ENCODE data around the gene HOXA9. TPM values are rescaled to one million over a fixed set of nuclear protein-coding genes. Genes with fewer than 3 reads are reported as not detected.

Gene HOXA9
- total and polyA plus RNA-seq, 2 of the 4 experiments (the other 2 are of a cell fraction): 0.18 to 0.32 TPM

- intact Hi-C loops (cut with micrococcal nuclease): no loop called here
- Histone ChIP-seq H2AK9ac (replicated peaks; ENCODE audit: low read depth, low read length, poor library complexity) (no peak overlapping the region), H2BK5ac (ENCODE audit: low read depth, low read length, poor library complexity, severe bottlenecking) (no peak overlapping the region), H3K23ac (ENCODE audit: low read depth, low read length) (no peak overlapping the region), H3K9me3 (ENCODE audit: control insufficient read depth, insufficient read depth, low read length) (peaks cover 18% of the 10 kb centered on the region), H3K56ac (ENCODE audit: extremely low read depth, insufficient read depth, low read length) (no peak overlapping the region), H3K4me1 (ENCODE audit: control insufficient read depth, insufficient read depth, low read length) (no peaks in the 10 kb centered on the region), H3K36me3 (ENCODE audit: control insufficient read depth, insufficient read depth, low read length) (no peaks in the 10 kb centered on the region), H3K14ac (replicated peaks; ENCODE audit: low read depth, low read length) (no peak overlapping the region), H2BK20ac (ENCODE audit: low read depth, low read length) (no peak overlapping the region), H4K5ac (ENCODE audit: low read depth, low read length) (no peak overlapping the region), H4K8ac (ENCODE audit: low read depth in 2 of 2, low read length in 2 of 2) (no peak overlapping the region), H3K79me1 (ENCODE audit: low read depth in 1 of 2, low read length in 2 of 2) (no peaks in the 10 kb centered on the region), H3K4me3 (ENCODE audit: insufficient read depth, low read depth, low read length) (no peak overlapping the region), H3K4me2 (ENCODE audit: low read depth, low read length) (no peak overlapping the region), H3K4ac (ENCODE audit: low read depth, low read length) (no peak overlapping the region), H4K20me1 (ENCODE audit: insufficient read depth, low read length) (peaks cover 19% of the 10 kb centered on the region; the same call in 1 of the 2 replicates), H2AK5ac (ENCODE audit: low read depth, low read length) (no peak overlapping the region), H3K9me1 (ENCODE audit: insufficient read depth, low read length) (no peaks in the 10 kb centered on the region), H4K91ac (ENCODE audit: insufficient read depth, low read depth, low read length) (no peak overlapping the region), H3K9ac (ENCODE audit: low read depth, low read length) (no peak overlapping the region), H2BK120ac (ENCODE audit: low read depth, low read length) (no peak overlapping the region), H2BK15ac (ENCODE audit: low read depth, low read length) (no peak overlapping the region), H3K27me3 (ENCODE audit: control insufficient read depth, insufficient read depth, low read length) (peaks cover 93% of the 10 kb centered on the region), H3K27ac (ENCODE audit: insufficient read depth, low read length) (no peak overlapping the region), H3K18ac (ENCODE audit: low read depth, low read length) (no peak overlapping the region), H2AFZ (replicated peaks; ENCODE audit: low read length, poor library complexity) (no peak overlapping the region)
- ChIA-PET POLR2A (ENCODE audit: unreplicated experiment) (no interaction called here), CTCF (no interaction called here)
- ATAC-seq (ENCODE audit: low read depth): no peak
- no peak for TF ChIP-seq CEBPB (IDR thresholded peaks at IDR 0.05; ENCODE audit: low read depth, low read length)
- no peak for TF ChIP-seq SMC3 (IDR thresholded peaks at IDR 0.05; ENCODE audit: low read depth, low read length)
- no peak for TF ChIP-seq BHLHE40 (IDR thresholded peaks at IDR 0.05; ENCODE audit: low read depth, low read length)
- no peak for TF ChIP-seq MAZ (IDR thresholded peaks at IDR 0.05; ENCODE audit: borderline replicate concordance, low read depth, low read length)
- no peak for TF ChIP-seq RFX5 (IDR thresholded peaks at IDR 0.05; ENCODE audit: low read depth, low read length)
- 47% methylated on average over 2 of the region's 10 CpGs; no CpG with 5 or more reads in 1 of the 2 experiments for WGBS, 2 experiments (ENCODE audit: extremely low coverage in 2 of 2, insufficient read length in 1 of 2)
- BruUV-seq (replicated peaks): no TSS peak
- dilution Hi-C loops (cut with HindIII; ENCODE audit: low sequenced_read_pairs, unreplicated experiment): no loop called here
- in situ Hi-C loops (cut with MboI; ENCODE audit: low sequenced_read_pairs): no loop called here
- DNase-seq: no peak
Observed at GRCh38 chr7:27172315-27172774, 7.0 kb upstream of the HOXA9 start.

Data from IMR-90 (cell line).